CD4-positive, alpha-beta T cell (primary cell): ENCODE measurements around the gene FOSL1. TPM values are rescaled to one million over a fixed set of nuclear protein-coding genes. Genes with fewer than 3 reads are reported as not detected.

Experiments
- ATAC-seq: fragments of 200-7000 bp; cut with Tn5 transposase; one replicate; pipeline ENCODE4 v1.10.0; 2022; ENCODE audit warnings: mild to moderate bottlenecking; ENCODE audit not compliant: poor library complexity
- CTCF ChIA-PET: fragments of 350-600 bp; sonication (Branson Sonifier 250); formaldehyde crosslinking; loops from one replicate; lab custom pipeline; 2021; ENCODE audit warnings: antibody characterized with exemption, inconsistent platforms; lab: Charles Lee
- POLR2A ChIA-PET: fragments of 350-600 bp; sonication (Branson Sonifier 250); formaldehyde crosslinking; loops from one replicate; lab custom pipeline; 2021; ENCODE audit warnings: antibody characterized with exemption, inconsistent platforms; lab: Charles Lee
- DNase-seq, 14 experiments: peaks; one replicate each; pipeline ENCODE4 v3.0.0-alpha.2; 2013 to 2020; ENCODE audit warnings: mixed read lengths in 2 of 14
- H3K27ac ChIP-seq, 2 donors: one replicate each; pipeline versions ENCODE4 v1.5.1 to v1.7.0; 2013; ENCODE audit warnings: low read length in 2 of 2, low read depth in 1 of 2, mild to moderate bottlenecking in 1 of 2
- H3K27me3 ChIP-seq, 2 experiments: 1 replicate in 1 of 2; 2 replicates in 1 of 2; pipeline versions ENCODE4 v1.6.1 to v1.7.0; 2013; ENCODE audit warnings: low read length in 2 of 2, control low read depth in 1 of 2, mild to moderate bottlenecking in 1 of 2, moderate library complexity in 1 of 2; ENCODE audit not compliant: insufficient read depth in 2 of 2, control insufficient read depth in 1 of 2
- H3K36me3 ChIP-seq: one replicate; pipeline ENCODE4 v1.6.1; 2013; ENCODE audit warnings: low read length, control low read depth; ENCODE audit not compliant: insufficient read depth
- H3K4me1 ChIP-seq: one replicate; pipeline ENCODE4 v1.6.1; 2013; ENCODE audit warnings: low read length, control low read depth; ENCODE audit not compliant: insufficient read depth
- H3K4me3 ChIP-seq: one replicate; pipeline ENCODE4 v1.5.1; 2013; ENCODE audit warnings: mild to moderate bottlenecking, low read length, moderate library complexity
- H3K9me3 ChIP-seq, 2 experiments: 1 replicate in 1 of 2; 2 replicates in 1 of 2; pipeline versions ENCODE4 v1.6.1 to v1.7.0; 2013; ENCODE audit warnings: low read length in 2 of 2, mild to moderate bottlenecking in 2 of 2, control low read depth in 1 of 2, moderate library complexity in 1 of 2; ENCODE audit not compliant: control insufficient read depth in 1 of 2, insufficient read depth in 1 of 2
- H3K27ac Mint-ChIP-seq: one replicate; pipeline ENCODE4 v1.8.0; 2020; ENCODE audit warnings: mixed read lengths
- H3K27me3 Mint-ChIP-seq: one replicate; pipeline ENCODE4 v1.8.0; 2021; ENCODE audit warnings: mixed read lengths
- H3K36me3 Mint-ChIP-seq: one replicate; pipeline ENCODE4 v1.8.0; 2021; ENCODE audit warnings: low read depth, mixed read lengths
- H3K4me1 Mint-ChIP-seq: one replicate; pipeline ENCODE4 v1.8.0; 2021; ENCODE audit warnings: low read depth, mixed read lengths
- H3K4me3 Mint-ChIP-seq: one replicate; pipeline ENCODE4 v1.8.0; 2020; ENCODE audit warnings: mild to moderate bottlenecking, mixed read lengths
- H3K9me3 Mint-ChIP-seq: one replicate; pipeline ENCODE4 v1.8.0; 2020; ENCODE audit warnings: mixed read lengths
- intact Hi-C, 2 experiments: fragments of 100-400 bp; cut with DNase I in 1 of 2; cut with micrococcal nuclease in 1 of 2; formaldehyde crosslinking; loops; one replicate each; pipeline versions ENCODE4 v1.15.1 to v1.9.0; 2023 to 2025; cut with DNase I, micrococcal nuclease
- total RNA-seq, 174 experiments: library from RNA in 2 of 174; stranded (reverse) in 2 of 174; gene quantifications; one replicate each; pipeline ENCODE4 v1.2.3 and lab custom pipeline; 2021 to 2026
- TF ChIP-seq, protein P1 (sequence below): fragments of 200-600 bp; IDR thresholded peaks from one replicate; pipeline ENCODE4 v1.8.0; 2022; ENCODE audit warnings: antibody characterized with exemption, mild to moderate bottlenecking

Gene FOSL1
- total RNA-seq, 2 experiments from 2014 or later = 1.8 to 2.2 TPM

DNA sequence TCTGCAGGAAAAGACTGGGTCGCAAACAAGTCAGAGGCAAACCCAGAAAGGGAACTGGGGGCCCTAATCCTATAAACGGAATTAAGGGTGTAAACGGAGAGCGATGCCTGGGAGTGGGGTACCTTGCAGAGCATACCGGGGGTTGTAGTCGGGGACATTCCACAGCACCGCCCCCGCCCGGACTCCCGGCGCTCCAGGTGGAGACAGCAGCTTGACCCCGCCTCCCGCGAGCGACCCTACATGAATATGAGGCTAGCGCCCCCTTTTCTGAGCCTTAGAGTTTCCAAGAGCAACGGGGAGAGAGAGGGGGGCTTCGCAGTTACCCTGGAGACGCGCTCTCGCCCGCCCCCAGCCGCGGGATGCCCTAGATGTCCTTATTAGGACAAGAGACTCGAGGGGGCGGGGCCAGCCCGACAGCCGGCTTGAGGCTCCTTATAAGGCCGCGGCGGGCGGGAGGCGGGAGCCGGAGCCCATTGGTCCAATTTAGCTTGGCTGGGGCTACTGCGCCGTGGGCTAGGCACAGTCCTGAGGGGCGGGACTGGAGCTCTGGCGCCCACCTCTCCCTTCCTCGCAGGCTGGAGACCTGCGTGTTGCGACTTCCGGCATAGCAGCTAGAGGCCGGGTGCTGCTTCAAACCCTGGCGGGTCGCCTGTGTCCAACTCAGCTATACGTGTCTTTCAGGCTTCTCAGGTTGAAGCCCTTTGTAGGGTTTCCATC is 40.9 kb downstream of the FOSL1 start:
- peak overlapping the region; percentile 94 for H3K27ac Mint-ChIP-seq
- no peaks in the 10 kb centered on the region for H3K27me3 Mint-ChIP-seq
- peak; percentile 87 to 99 (median 95) for DNase-seq
- TF ChIP-seq, protein P1, sequence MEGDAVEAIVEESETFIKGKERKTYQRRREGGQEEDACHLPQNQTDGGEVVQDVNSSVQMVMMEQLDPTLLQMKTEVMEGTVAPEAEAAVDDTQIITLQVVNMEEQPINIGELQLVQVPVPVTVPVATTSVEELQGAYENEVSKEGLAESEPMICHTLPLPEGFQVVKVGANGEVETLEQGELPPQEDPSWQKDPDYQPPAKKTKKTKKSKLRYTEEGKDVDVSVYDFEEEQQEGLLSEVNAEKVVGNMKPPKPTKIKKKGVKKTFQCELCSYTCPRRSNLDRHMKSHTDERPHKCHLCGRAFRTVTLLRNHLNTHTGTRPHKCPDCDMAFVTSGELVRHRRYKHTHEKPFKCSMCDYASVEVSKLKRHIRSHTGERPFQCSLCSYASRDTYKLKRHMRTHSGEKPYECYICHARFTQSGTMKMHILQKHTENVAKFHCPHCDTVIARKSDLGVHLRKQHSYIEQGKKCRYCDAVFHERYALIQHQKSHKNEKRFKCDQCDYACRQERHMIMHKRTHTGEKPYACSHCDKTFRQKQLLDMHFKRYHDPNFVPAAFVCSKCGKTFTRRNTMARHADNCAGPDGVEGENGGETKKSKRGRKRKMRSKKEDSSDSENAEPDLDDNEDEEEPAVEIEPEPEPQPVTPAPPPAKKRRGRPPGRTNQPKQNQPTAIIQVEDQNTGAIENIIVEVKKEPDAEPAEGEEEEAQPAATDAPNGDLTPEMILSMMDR = no peak
- CTCF ChIA-PET = interaction anchor here (0.6 to 5.2 kb wide), 22 partner anchors 10 to 423 kb away, joined by 3 to 80 read pairs (median 5); partner anchors contain the start of genes BANF1, C11orf68, CCDC85B and CTSW
- Histone ChIP-seq H3K4me1 (peaks cover 79% of the 10 kb centered on the region), H3K27ac (peak overlapping the region; percentile 92 to 96), H3K9me3 (no peaks in the 10 kb centered on the region), H3K27me3 (no peaks in the 10 kb centered on the region), H3K4me3 (peak overlapping the region; percentile 90), H3K36me3 (peaks cover 52% of the 10 kb centered on the region)
- intact Hi-C loops = loop anchor here (1.0 to 10.0 kb wide), 5 partner anchors 30 to 426 kb away; partner anchors contain the start of genes C11orf68 (in 1 of the 2), DRAP1 (in 1 of the 2), FIBP (in 1 of the 2) and PCNX3 (in 1 of the 2)
- H3K9me3 Mint-ChIP-seq = no peaks in the 10 kb centered on the region
- ATAC-seq = peak; percentile 53
- peaks cover 84% of the 10 kb centered on the region for H3K36me3 Mint-ChIP-seq
- peaks cover 57% of the 10 kb centered on the region for H3K4me1 Mint-ChIP-seq
- POLR2A ChIA-PET = interaction anchor here (0.7 to 5.8 kb wide), 46 partner anchors 8 to 1541 kb away, joined by 3 to 248 read pairs (median 6); partner anchors contain the start of genes BANF1, C11orf68, CCDC85B and CST6
- peak overlapping the region; percentile 91 for H3K4me3 Mint-ChIP-seq

DNA sequence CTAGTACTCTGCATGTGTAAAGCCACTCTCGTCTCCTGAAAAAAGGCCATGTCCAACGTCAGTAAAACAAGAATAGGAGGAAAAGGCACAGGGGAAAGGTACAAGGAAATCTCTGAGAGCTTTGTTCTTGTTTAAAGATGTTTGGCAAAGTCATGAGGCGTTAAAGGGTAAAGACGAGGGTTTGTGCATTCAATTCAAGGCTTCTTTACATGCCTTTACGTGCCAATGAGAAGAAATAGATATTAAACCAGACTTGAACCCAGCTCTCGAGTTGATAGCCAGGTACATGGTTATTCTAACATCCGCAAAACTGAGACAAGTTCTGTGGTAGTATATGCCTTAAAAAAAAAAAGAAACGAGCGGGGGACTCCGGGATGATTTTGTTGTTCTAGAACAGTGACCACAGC is 41.5 kb downstream of the FOSL1 start:
- TF ChIP-seq, protein P1 = no peak
- Mint-ChIP-seq H3K27me3 (no peaks in the 10 kb centered on the region), H3K27ac (peak overlapping the region; percentile 94), H3K4me1 (peaks cover 58% of the 10 kb centered on the region), H3K4me3 (peak overlapping the region; percentile 91), H3K36me3 (peaks cover 84% of the 10 kb centered on the region), H3K9me3 (no peaks in the 10 kb centered on the region)
- H3K36me3 ChIP-seq = peaks cover 52% of the 10 kb centered on the region
- peaks cover 80% of the 10 kb centered on the region for H3K4me1 ChIP-seq
- POLR2A ChIA-PET = interaction anchor here (0.6 to 5.8 kb wide), 41 partner anchors 8 to 741 kb away, joined by 3 to 248 read pairs (median 5); partner anchors contain the start of genes BANF1, C11orf68, CCDC85B and DPF2
- no peaks in the 10 kb centered on the region for H3K9me3 ChIP-seq
- DNase-seq (peak in 2 of 14 experiments; percentile 11 to 48), ATAC-seq (no peak)
- H3K27ac ChIP-seq = peak overlapping the region; percentile 92 to 96
- CTCF ChIA-PET = interaction anchor here (1.0 to 5.2 kb wide), 4 partner anchors 26 to 41 kb away, joined by 3 to 80 read pairs (median 22); partner anchors contain the start of genes CCDC85B and FIBP
- intact Hi-C loops = loop anchor here (1.0 to 10.0 kb wide), 8 partner anchors 30 to 426 kb away; partner anchors contain the start of genes PCNX3 (in 2 of the 2), BANF1 (in 1 of the 2), C11orf68 (in 1 of the 2) and DRAP1 (in 1 of the 2)
- peak overlapping the region; percentile 90 for H3K4me3 ChIP-seq
- no peaks in the 10 kb centered on the region for H3K27me3 ChIP-seq
